Loucy (cell line): Measurements from ENCODE around the gene HYOU1.

ENCODE experiments used
- H2AFZ ChIP-seq: fragments of 200-600 bp; sonication (generic); 2 replicates; pipeline ENCODE4 v1.6.0; 2016; ENCODE audit warnings: antibody characterized with exemption, mild to moderate bottlenecking, low read length, moderate library complexity
- H3F3A ChIP-seq: fragments of 200-600 bp; 2 replicates; pipeline ENCODE4 v1.6.0; 2016; ENCODE audit warnings: antibody characterized with exemption, low read depth, mild to moderate bottlenecking
- H3K27me3 ChIP-seq: fragments of 200-600 bp; sonication (generic); 2 replicates; pipeline ENCODE4 v1.6.1; 2014; ENCODE audit warnings: low read length, mild to moderate bottlenecking; ENCODE audit not compliant: insufficient read depth, poor library complexity, severe bottlenecking
- H3K36me3 ChIP-seq: fragments of 200-600 bp; sonication (generic); 2 replicates; pipeline ENCODE4 v1.6.1; 2016; ENCODE audit warnings: low read length; ENCODE audit not compliant: insufficient read depth
- H3K4me1 ChIP-seq: fragments of 200-600 bp; sonication (generic); 2 replicates; pipeline ENCODE4 v1.5.1; 2014; ENCODE audit warnings: low read length, mild to moderate bottlenecking; ENCODE audit not compliant: insufficient read depth, poor library complexity, severe bottlenecking
- H3K4me2 ChIP-seq: fragments of 200-600 bp; sonication (generic); 2 replicates; pipeline ENCODE4 v1.6.0; 2014; ENCODE audit warnings: antibody characterized with exemption, low read length, low read depth, mild to moderate bottlenecking; ENCODE audit not compliant: poor library complexity, severe bottlenecking
- H3K4me3 ChIP-seq: fragments of 200-600 bp; sonication (generic); 2 replicates; pipeline ENCODE4 v1.5.1; 2014; ENCODE audit warnings: low read length, mild to moderate bottlenecking, mixed read lengths; ENCODE audit not compliant: poor library complexity, severe bottlenecking
- H3K79me2 ChIP-seq: fragments of 200-600 bp; sonication (generic); 2 replicates; pipeline ENCODE4 v1.6.1; 2014; ENCODE audit warnings: low read length; ENCODE audit not compliant: insufficient read depth
- H3K9ac ChIP-seq: fragments of 200-600 bp; sonication (generic); 2 replicates; pipeline ENCODE4 v1.6.0; 2014; ENCODE audit warnings: mild to moderate bottlenecking, low read depth, low read length, moderate library complexity; ENCODE audit not compliant: poor library complexity, severe bottlenecking
- H3K9me2 ChIP-seq: fragments of 200-600 bp; sonication (generic); replicated peaks from 2 replicates; pipeline ENCODE4 v1.6.1; 2016; ENCODE audit warnings: low read depth, low read length, mixed read lengths
- H3K9me3 ChIP-seq: fragments of 200-600 bp; sonication (generic); 2 replicates; pipeline ENCODE4 v1.6.1; 2014; ENCODE audit warnings: mild to moderate bottlenecking, antibody characterized with exemption, low read length, low read depth; ENCODE audit not compliant: insufficient read depth
- H4K20me1 ChIP-seq: fragments of 200-600 bp; sonication (generic); 2 replicates; pipeline ENCODE4 v1.6.0; 2014; ENCODE audit warnings: antibody characterized with exemption, low read length, mild to moderate bottlenecking; ENCODE audit not compliant: insufficient read depth, poor library complexity, severe bottlenecking
- CTCF ChIP-seq: fragments of 200-600 bp; sonication (generic); conservative IDR thresholded peaks from 2 replicates; pipeline ENCODE4 v1.5.1; 2014; ENCODE audit warnings: mild to moderate bottlenecking, antibody characterized with exemption, low read length
- EZH2phosphoT487 ChIP-seq: fragments of 200-600 bp; IDR thresholded peaks from 2 replicates; pipeline ENCODE4 v1.6.1; 2018; ENCODE audit warnings: antibody characterized with exemption, mild to moderate bottlenecking, moderate library complexity, borderline replicate concordance

HYOU1 gene

DNA sequence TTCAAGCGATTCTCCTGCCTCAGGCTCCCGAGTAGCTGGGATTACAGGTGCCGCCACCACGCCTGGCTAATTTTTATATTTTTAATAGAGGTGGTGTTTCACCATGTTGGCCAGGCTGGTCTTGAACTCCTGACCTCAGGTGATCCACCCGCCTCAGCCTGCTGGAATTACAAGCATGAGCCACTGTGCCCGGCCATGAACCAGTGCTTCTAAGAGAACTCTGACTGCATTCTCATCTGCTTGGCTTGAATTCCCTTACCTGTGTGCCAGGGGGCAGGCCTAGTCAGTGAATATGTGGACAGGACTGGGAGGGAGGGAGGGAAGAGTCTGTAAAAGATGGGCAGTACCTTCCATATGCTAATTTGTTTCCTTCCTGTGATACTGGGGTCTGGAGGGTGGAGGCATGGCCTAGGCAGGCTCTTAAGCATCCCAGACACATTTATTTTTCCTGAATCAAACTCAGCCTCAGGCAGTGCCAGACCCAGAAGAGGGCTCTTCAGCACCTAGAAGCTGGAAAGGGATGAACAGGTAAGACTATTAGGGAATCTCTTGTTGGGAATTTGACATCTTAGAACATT is 45.4 kb downstream of the HYOU1 start:
- peaks cover 29% of the 10 kb centered on the region for H3K79me2 ChIP-seq
- H3K9me2 ChIP-seq, result no peaks in the 10 kb centered on the region
- H3K9ac ChIP-seq, result no peak overlapping the region
- TF ChIP-seq EZH2phosphoT487 (no peak), CTCF (no peak)
- H2AFZ ChIP-seq, result no peak overlapping the region
- peaks cover 23% of the 10 kb centered on the region for H4K20me1 ChIP-seq
- H3K4me3 ChIP-seq, result no peak overlapping the region
- no peak overlapping the region for H3K4me2 ChIP-seq
- peaks cover 6% of the 10 kb centered on the region for H3K4me1 ChIP-seq
- 0 out of 2 replicates have a peak, but pooled peaks cover 3% of the 10 kb centered on the region for H3F3A ChIP-seq
- peaks cover 56% of the 10 kb centered on the region for H3K36me3 ChIP-seq
- no peaks in the 10 kb centered on the region for H3K27me3 ChIP-seq
- no peaks in the 10 kb centered on the region for H3K9me3 ChIP-seq

DNA sequence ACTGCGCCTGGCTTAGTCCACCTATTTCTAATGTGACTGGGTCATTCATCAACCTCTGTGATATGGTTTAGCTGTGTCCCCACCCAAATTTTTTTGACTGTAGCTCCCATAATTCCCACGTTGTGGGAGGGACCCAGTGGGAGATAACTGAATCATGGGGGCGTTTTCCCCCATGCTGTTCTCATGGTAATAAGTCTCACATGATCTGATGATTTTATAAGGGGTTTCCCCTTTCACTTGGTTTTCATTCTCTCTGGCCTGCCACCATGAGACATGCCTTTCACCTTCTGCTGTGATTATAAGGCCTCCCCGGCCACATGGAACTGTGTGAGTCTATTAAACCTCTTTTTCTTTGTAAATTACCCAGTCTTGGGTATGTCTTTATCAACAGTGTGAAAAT is 50.3 kb downstream of the HYOU1 start:
- H3K4me2 ChIP-seq, result no peak overlapping the region
- no peak overlapping the region for H3K4me3 ChIP-seq
- H3K4me1 ChIP-seq, result no peaks in the 10 kb centered on the region
- no peaks in the 10 kb centered on the region for H3F3A ChIP-seq
- no peaks in the 10 kb centered on the region for H3K27me3 ChIP-seq
- H3K9ac ChIP-seq, result no peak overlapping the region
- H3K9me3 ChIP-seq, result no peaks in the 10 kb centered on the region
- H3K36me3 ChIP-seq, result peaks cover 19% of the 10 kb centered on the region; the same call in 1 of the 2 replicates
- H3K9me2 ChIP-seq, result no peaks in the 10 kb centered on the region
- H4K20me1 ChIP-seq, result no peaks in the 10 kb centered on the region
- H2AFZ ChIP-seq, result no peak overlapping the region
- TF ChIP-seq CTCF (no peak), EZH2phosphoT487 (no peak)
- H3K79me2 ChIP-seq, result peaks cover 1% of the 10 kb centered on the region; the same call in 1 of the 2 replicates

- Histone ChIP-seq H3K9me3 (no peaks in the 10 kb centered on the region), H3K9ac (peak overlapping the region; percentile 32), H3K4me3 (no peak overlapping the region), H3K36me3 (peaks cover 3% of the 10 kb centered on the region; the same call in 1 of the 2 replicates), H3F3A (no peaks in the 10 kb centered on the region), H2AFZ (no peak overlapping the region), H3K9me2 (no peaks in the 10 kb centered on the region), H3K27me3 (no peaks in the 10 kb centered on the region), H3K4me2 (peak overlapping the region; percentile 30), H4K20me1 (peaks cover 10% of the 10 kb centered on the region), H3K79me2 (peaks cover 53% of the 10 kb centered on the region), H3K4me1 (peaks cover 28% of the 10 kb centered on the region)
- TF ChIP-seq EZH2phosphoT487 (no peak), CTCF (no peak)
Observed at GRCh38 chr11:119000906-119001305, 56.1 kb downstream of the HYOU1 start.
